GM12875 (cell line): ENCODE measurements around the gene HOXA9.

Source experiments
- H3K4me3 ChIP-seq: one replicate; pipeline ENCODE4 v1.5.1; 2011; ENCODE audit warnings: low read depth, low read length, control low read depth
- CTCF ChIP-seq: IDR thresholded peaks from 2 replicates; pipeline ENCODE4 v1.5.1; 2011; ENCODE audit warnings: low read depth, mild to moderate bottlenecking, control low read depth, inconsistent platforms, low read length, moderate library complexity, borderline replicate concordance; ENCODE audit not compliant: insufficient read depth

HOXA9 gene

GRCh38 chr7:27203964-27204594 lies 38.7 kb upstream of the HOXA9 start:
- no peak overlapping the region for H3K4me3 ChIP-seq
- no peak for TF ChIP-seq CTCF

GRCh38 chr7:27203365-27203953 lies 38.1 kb upstream of the HOXA9 start:
- TF ChIP-seq CTCF: no peak

GRCh38 chr7:27202862-27203134 lies 37.5 kb upstream of the HOXA9 start:
- no peak for TF ChIP-seq CTCF
- H3K4me3 ChIP-seq: no peak overlapping the region

More at GRCh38 chr7:27203365-27203953, 38.1 kb upstream of the HOXA9 start:
- no peak overlapping the region for H3K4me3 ChIP-seq

GRCh38 chr7:27202018-27202861 lies 36.9 kb upstream of the HOXA9 start:
- TF ChIP-seq CTCF: no peak

GRCh38 chr7:27201580-27202017 lies 36.3 kb upstream of the HOXA9 start:
- TF ChIP-seq CTCF: no peak
- no peak overlapping the region for H3K4me3 ChIP-seq

More at GRCh38 chr7:27202018-27202861, 36.9 kb upstream of the HOXA9 start:
- no peak overlapping the region for H3K4me3 ChIP-seq

GRCh38 chr7:27200761-27201579 lies 35.6 kb upstream of the HOXA9 start:
- H3K4me3 ChIP-seq: no peak overlapping the region
- TF ChIP-seq CTCF: no peak
